T-cell (primary cell): ENCODE results near the gene LDLRAD1. TPM values are rescaled to one million over a fixed set of nuclear protein-coding genes. Genes with fewer than 3 reads are reported as not detected.

ENCODE experiments used
- ATAC-seq, 4 experiments: fragments of 200-7000 bp in 3 of 4; fragments of 150-1000 bp in 1 of 4; cut with Tn5 transposase; replicated peaks in 1 of 4; 1 replicate in 3 of 4; 2 replicates in 1 of 4; pipeline ENCODE4 v1.10.0; 2021; ENCODE audit warnings: moderate library complexity in 3 of 4, mild to moderate bottlenecking in 2 of 4, moderate number of reproducible peaks in 1 of 4
- CTCF ChIA-PET, 2 donors: fragments of 300-600 bp; sonication (Branson Sonifier 250); formaldehyde crosslinking; loops; one replicate each; lab custom pipeline; 2022; ENCODE audit warnings: antibody characterized with exemption in 2 of 2; lab: Charles Lee
- POLR2A ChIA-PET, 2 donors: fragments of 300-600 bp; sonication (Branson Sonifier 250); formaldehyde crosslinking; loops; one replicate each; lab custom pipeline; 2022; ENCODE audit warnings: antibody characterized with exemption in 2 of 2; lab: Charles Lee
- DNase-seq, 35 experiments: peaks; one replicate each; pipeline versions ENCODE4 v3.0.0 to v3.0.0-alpha.2; 2013 to 2023
- H3K27ac ChIP-seq: one replicate; pipeline ENCODE4 v1.5.1; 2013; ENCODE audit warnings: low read length
- H3K27me3 ChIP-seq, 2 experiments: replicated peaks in 1 of 2; 1 replicate in 1 of 2; 2 replicates in 1 of 2; pipeline versions ENCODE4 v1.6.1 to v1.7.0; 2013; ENCODE audit warnings: low read length in 1 of 2, mixed read lengths in 1 of 2; ENCODE audit not compliant: control insufficient read depth in 2 of 2, insufficient read depth in 2 of 2; ENCODE audit errors: extremely low read depth in 1 of 2
- H3K36me3 ChIP-seq, 2 donors: 1 replicate in 1 of 2; 2 replicates in 1 of 2; pipeline versions ENCODE4 v1.6.1 to v1.7.0; 2013; ENCODE audit warnings: low read length in 1 of 2; ENCODE audit not compliant: control insufficient read depth in 2 of 2, insufficient read depth in 1 of 2; ENCODE audit errors: extremely low read depth in 1 of 2
- H3K4me1 ChIP-seq, 2 experiments: 1 replicate in 1 of 2; 2 replicates in 1 of 2; pipeline versions ENCODE4 v1.6.1 to v1.7.0; 2013; ENCODE audit warnings: low read length in 2 of 2, mixed read lengths in 1 of 2; ENCODE audit not compliant: insufficient read depth in 2 of 2, control insufficient read depth in 1 of 2; ENCODE audit errors: extremely low read depth in 1 of 2
- H3K4me3 ChIP-seq, 2 donors: 1 replicate in 1 of 2; 2 replicates in 1 of 2; pipeline versions ENCODE4 v1.5.1 to v1.7.0; 2013; ENCODE audit warnings: mild to moderate bottlenecking in 2 of 2, low read length in 1 of 2, moderate library complexity in 1 of 2; ENCODE audit not compliant: control insufficient read depth in 1 of 2; ENCODE audit errors: extremely low read depth in 1 of 2
- H3K9me3 ChIP-seq: 2 replicates; pipeline ENCODE4 v1.7.0; 2013
- H3K27ac Mint-ChIP-seq, 2 donors: one replicate each; pipeline ENCODE4 v1.8.0; 2020 to 2021; ENCODE audit warnings: mild to moderate bottlenecking in 2 of 2, mixed read lengths in 2 of 2
- H3K27me3 Mint-ChIP-seq, 2 donors: one replicate each; pipeline ENCODE4 v1.8.0; 2021 to 2022; ENCODE audit warnings: mixed read lengths in 2 of 2
- H3K36me3 Mint-ChIP-seq: one replicate; pipeline ENCODE4 v1.8.0; 2021; ENCODE audit warnings: mixed read lengths
- H3K4me1 Mint-ChIP-seq, 3 donors: one replicate each; pipeline ENCODE4 v1.8.0; 2020 to 2022; ENCODE audit warnings: mixed read lengths in 3 of 3, mild to moderate bottlenecking in 1 of 3
- H3K4me3 Mint-ChIP-seq, 3 donors: one replicate each; pipeline ENCODE4 v1.8.0; 2020 to 2022; ENCODE audit warnings: mild to moderate bottlenecking in 3 of 3, mixed read lengths in 3 of 3, moderate library complexity in 3 of 3
- H3K9me3 Mint-ChIP-seq, 3 donors: one replicate each; pipeline ENCODE4 v1.8.0; 2020 to 2022; ENCODE audit warnings: mixed read lengths in 3 of 3
- WGBS: methylation state at CpG from one replicate; pipeline ENCODE4 v1.1.5; 2013; ENCODE audit warnings: missing lambda C conversion rate; ENCODE audit not compliant: insufficient coverage; 5-methylcytosine and 5-hydroxymethylcytosine counted together
- total RNA-seq, 35 experiments: library from RNA in 6 of 35; stranded (reverse) in 6 of 35; fragments of 120-200 nt in 1 of 35; gene quantifications; one replicate each; pipeline versions ENCODE4 v1.2.1 to v1.2.4 and lab custom pipeline; 2013 to 2026

The LDLRAD1 gene
- total RNA-seq, 5 donors from 2014 or later (not counting 1 experiment from before 2014, with no cell fraction given) = not detected

GRCh38 chr1:54012863-54013262 is 5.1 kb downstream of the LDLRAD1 start:
- no peak for ATAC-seq
- Histone ChIP-seq H3K36me3 (no peaks in the 10 kb centered on the region), H3K4me3 (no peak overlapping the region), H3K27me3 (peaks cover 0 to 40% of the 10 kb centered on the region in 2 experiments), H3K9me3 (no peaks in the 10 kb centered on the region), H3K4me1 (no peaks in the 10 kb centered on the region), H3K27ac (no peak overlapping the region)
- Mint-ChIP-seq H3K4me3 (no peak overlapping the region), H3K27me3 (peaks cover 0 to 18% of the 10 kb centered on the region in 2 donors), H3K36me3 (no peaks in the 10 kb centered on the region), H3K9me3 (no peaks in the 10 kb centered on the region), H3K27ac (no peak overlapping the region), H3K4me1 (no peaks in the 10 kb centered on the region)
- no peak for DNase-seq
- POLR2A ChIA-PET = no interaction called here
- CTCF ChIA-PET = interaction anchor here in 1 of 2 donors (0.6 kb wide), 1 partner anchor 20 kb away, joined by 3 read pairs; no protein-coding TSS in a partner anchor
- WGBS = 89% methylated on average over 5 of the region's 8 CpGs

DNA sequence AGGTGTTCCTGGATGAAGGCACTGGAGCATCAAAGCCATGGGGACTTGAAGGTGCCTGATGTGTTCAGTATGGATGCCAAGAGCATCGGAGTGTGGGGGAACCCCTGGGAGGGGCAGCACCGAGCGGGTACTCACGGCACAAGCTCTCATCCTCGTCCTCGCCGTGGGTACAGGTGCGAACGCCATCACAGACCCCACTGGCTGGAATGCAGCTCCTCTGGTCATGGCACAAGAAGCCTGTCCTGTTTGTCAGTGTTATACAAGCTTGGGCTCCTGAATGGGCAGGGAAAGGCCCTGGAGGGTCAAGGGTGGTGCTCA is 6.0 kb downstream of the LDLRAD1 start:
- H3K27ac Mint-ChIP-seq = no peak overlapping the region
- Histone ChIP-seq H3K4me3 (no peak overlapping the region), H3K27me3 (peaks cover 0 to 32% of the 10 kb centered on the region in 2 experiments), H3K27ac (no peak overlapping the region), H3K9me3 (no peaks in the 10 kb centered on the region), H3K4me1 (no peaks in the 10 kb centered on the region), H3K36me3 (no peaks in the 10 kb centered on the region)
- no peaks in the 10 kb centered on the region for H3K36me3 Mint-ChIP-seq
- peaks cover 0 to 15% of the 10 kb centered on the region in 2 donors for H3K27me3 Mint-ChIP-seq
- no peak overlapping the region for H3K4me3 Mint-ChIP-seq
- no peak for ATAC-seq
- H3K4me1 Mint-ChIP-seq = no peaks in the 10 kb centered on the region
- H3K9me3 Mint-ChIP-seq = no peaks in the 10 kb centered on the region
- 87% methylated on average over 8 of the region's 9 CpGs for WGBS
- ChIA-PET POLR2A (no interaction called here), CTCF (no interaction called here)
- DNase-seq = no peak

GRCh38 chr1:54011316-54012007 is 6.5 kb downstream of the LDLRAD1 start:
- ATAC-seq (no peak), DNase-seq (no peak)
- Mint-ChIP-seq H3K9me3 (no peaks in the 10 kb centered on the region), H3K36me3 (no peaks in the 10 kb centered on the region), H3K4me3 (no peak overlapping the region), H3K4me1 (no peaks in the 10 kb centered on the region), H3K27ac (no peak overlapping the region), H3K27me3 (peaks cover 0 to 15% of the 10 kb centered on the region in 2 donors)
- ChIA-PET CTCF (no interaction called here), POLR2A (no interaction called here)
- no peak overlapping the region for H3K27ac ChIP-seq
- H3K36me3 ChIP-seq = no peaks in the 10 kb centered on the region
- H3K4me3 ChIP-seq = no peak overlapping the region
- 79% methylated on average over 6 of the region's 9 CpGs for WGBS
- H3K4me1 ChIP-seq = no peaks in the 10 kb centered on the region
- peaks cover 0 to 31% of the 10 kb centered on the region in 2 experiments for H3K27me3 ChIP-seq
- H3K9me3 ChIP-seq = no peaks in the 10 kb centered on the region

DNA sequence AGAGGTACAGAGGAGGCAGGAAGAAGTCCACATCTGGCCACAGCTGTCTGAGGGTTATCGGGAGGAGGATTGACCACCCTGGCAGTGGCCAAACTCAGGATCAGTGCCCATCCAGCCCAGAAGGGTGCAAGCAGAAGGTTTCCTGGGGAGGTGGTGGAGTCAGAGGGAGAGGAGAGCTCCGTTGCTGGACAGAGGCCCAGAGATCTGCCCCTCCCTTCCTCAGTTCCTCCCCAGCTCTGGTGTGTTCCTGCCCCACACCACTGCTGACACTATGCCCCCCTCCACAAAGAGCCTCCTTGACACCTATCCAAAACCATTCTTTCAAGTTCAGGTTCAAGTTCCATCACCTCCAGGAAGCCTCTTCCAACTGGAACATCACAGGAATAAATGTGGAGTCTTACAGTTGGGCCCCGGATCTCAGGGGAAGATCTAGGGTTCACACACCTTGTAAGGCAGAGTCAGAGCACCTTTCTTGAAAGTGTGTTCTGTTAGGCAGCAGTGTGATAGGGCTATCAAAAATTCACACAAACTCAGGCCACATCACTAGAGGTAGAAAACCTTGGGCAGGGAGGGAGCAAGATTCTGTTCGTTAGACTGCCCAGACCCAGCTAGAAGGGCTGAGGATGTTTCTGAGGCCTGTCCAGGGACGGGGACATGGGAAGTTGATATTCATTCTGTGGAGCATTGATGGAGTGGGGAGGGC is 7.4 kb downstream of the LDLRAD1 start:
- 75% methylated on average over 2 of the region's 5 CpGs for WGBS
- CTCF ChIA-PET = no interaction called here

DNA sequence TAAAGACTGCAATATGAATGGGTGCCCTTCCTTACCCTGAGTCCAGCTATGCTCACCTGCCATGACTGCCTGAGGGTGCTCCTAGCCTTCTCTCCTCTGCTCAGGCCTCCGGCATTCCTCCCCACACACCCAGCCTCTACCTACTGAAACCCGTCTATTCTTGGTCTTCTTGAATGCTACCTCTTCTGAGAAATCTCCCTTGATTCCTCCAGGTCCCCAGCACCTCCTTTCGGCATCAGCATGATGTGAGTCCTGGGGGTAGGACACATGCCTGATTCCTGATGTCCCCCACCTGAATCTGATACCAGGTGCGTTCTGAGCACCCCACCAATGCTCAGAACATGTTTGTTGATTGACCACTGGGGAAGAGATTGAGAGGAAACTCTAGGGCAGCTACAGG is 8.6 kb downstream of the LDLRAD1 start:
- no peak overlapping the region for H3K4me3 Mint-ChIP-seq
- no peak overlapping the region for H3K4me3 ChIP-seq
- WGBS = 100% methylated on average over 1 of the region's 4 CpGs
- no peaks in the 10 kb centered on the region for H3K9me3 Mint-ChIP-seq
- no peaks in the 10 kb centered on the region for H3K4me1 Mint-ChIP-seq
- H3K36me3 ChIP-seq = no peaks in the 10 kb centered on the region
- ChIA-PET POLR2A (no interaction called here), CTCF (no interaction called here)
- H3K27me3 ChIP-seq = peaks cover 0 to 29% of the 10 kb centered on the region in 2 experiments
- H3K4me1 ChIP-seq = no peaks in the 10 kb centered on the region
- no peaks in the 10 kb centered on the region for H3K36me3 Mint-ChIP-seq
- peaks cover 3 to 17% of the 10 kb centered on the region in 2 donors for H3K27me3 Mint-ChIP-seq
- H3K27ac Mint-ChIP-seq = no peak overlapping the region
- ATAC-seq (no peak), DNase-seq (no peak)
- no peak overlapping the region for H3K27ac ChIP-seq
- H3K9me3 ChIP-seq = no peaks in the 10 kb centered on the region

More for the DNA sequence above, 7.4 kb downstream of the LDLRAD1 start:
- Mint-ChIP-seq H3K36me3 (no peaks in the 10 kb centered on the region), H3K4me1 (no peaks in the 10 kb centered on the region), H3K27ac (no peak overlapping the region), H3K9me3 (no peaks in the 10 kb centered on the region), H3K27me3 (peaks cover 3 to 16% of the 10 kb centered on the region in 2 donors), H3K4me3 (no peak overlapping the region)
- Histone ChIP-seq H3K27me3 (peaks cover 0 to 31% of the 10 kb centered on the region in 2 experiments), H3K4me3 (no peak overlapping the region), H3K9me3 (no peaks in the 10 kb centered on the region), H3K36me3 (no peaks in the 10 kb centered on the region), H3K27ac (no peak overlapping the region), H3K4me1 (no peaks in the 10 kb centered on the region)
- POLR2A ChIA-PET = no interaction called here
- ATAC-seq (no peak), DNase-seq (no peak)

DNA sequence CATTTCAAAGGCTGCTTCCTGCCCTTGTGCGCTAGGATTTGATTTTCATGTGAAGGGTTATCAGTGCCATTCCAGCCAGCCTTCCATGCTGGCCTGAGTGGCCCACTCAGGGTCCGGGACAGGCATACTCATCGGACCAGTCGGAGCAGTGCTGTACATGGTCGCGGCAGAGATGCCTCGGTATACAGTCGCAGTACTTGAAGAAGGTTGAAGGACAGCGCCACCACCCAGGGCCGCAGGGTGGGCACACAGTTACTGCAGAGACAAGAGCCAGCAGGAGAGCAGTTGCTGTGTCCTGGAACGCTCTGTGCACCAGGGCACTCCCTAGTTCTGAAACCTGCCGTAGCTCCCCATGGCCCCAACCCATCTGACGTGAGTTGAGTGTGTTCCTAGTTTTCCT is 9.1 kb downstream of the LDLRAD1 start:
- H3K4me1 Mint-ChIP-seq = no peaks in the 10 kb centered on the region
- Histone ChIP-seq H3K4me3 (no peak overlapping the region), H3K27me3 (peaks cover 0 to 26% of the 10 kb centered on the region in 2 experiments), H3K9me3 (no peaks in the 10 kb centered on the region), H3K27ac (no peak overlapping the region), H3K36me3 (no peaks in the 10 kb centered on the region), H3K4me1 (no peaks in the 10 kb centered on the region)
- 93% methylated on average over 13 of the region's 13 CpGs for WGBS
- H3K9me3 Mint-ChIP-seq = no peaks in the 10 kb centered on the region
- DNase-seq (no peak), ATAC-seq (no peak)
- ChIA-PET POLR2A (no interaction called here), CTCF (no interaction called here)
- H3K27ac Mint-ChIP-seq = no peak overlapping the region
- no peaks in the 10 kb centered on the region for H3K36me3 Mint-ChIP-seq
- no peak overlapping the region for H3K4me3 Mint-ChIP-seq
- H3K27me3 Mint-ChIP-seq = peaks cover 3 to 17% of the 10 kb centered on the region in 2 donors
